Thyroid gland (tissue), 4 donors: ENCODE results near the gene POU6F2. TPM values are rescaled to one million over a fixed set of nuclear protein-coding genes. Genes with fewer than 3 reads are reported as not detected.

ENCODE experiments used
- DNase-seq, 2 donors: peaks; one replicate each; pipeline ENCODE4 v3.0.0-alpha.2; 2019
- H3K27ac ChIP-seq, 3 donors: fragments of 200-600 bp; sonication (generic); 1 replicate in 2 of 3; 2 replicates in 1 of 3; pipeline ENCODE4 v1.5.1; 2016 to 2019; ENCODE audit warnings: mild to moderate bottlenecking in 1 of 3, moderate library complexity in 1 of 3
- H3K27me3 ChIP-seq: fragments of 200-600 bp; sonication (generic); one replicate; pipeline ENCODE4 v1.5.1; 2019
- H3K36me3 ChIP-seq, 2 donors: fragments of 200-600 bp; sonication (generic); one replicate each; pipeline ENCODE4 v1.5.1; 2016 to 2019
- H3K4me1 ChIP-seq, 2 donors: fragments of 200-600 bp; sonication (generic); one replicate each; pipeline ENCODE4 v1.5.1; 2017 to 2019
- H3K4me3 ChIP-seq, 3 donors: fragments of 200-600 bp; sonication (generic); replicated peaks in 1 of 3; 1 replicate in 2 of 3; 2 replicates in 1 of 3; pipeline ENCODE4 v1.5.1; 2016; ENCODE audit warnings: mild to moderate bottlenecking in 1 of 3
- H3K9me3 ChIP-seq: fragments of 200-600 bp; sonication (generic); one replicate; pipeline ENCODE4 v1.5.1; 2017
- POLR2A ChIP-seq, 2 donors: fragments of 450-650 bp; IDR thresholded peaks; one replicate each; pipeline ENCODE4 v1.6.1; 2017; ENCODE audit warnings: antibody characterized with exemption in 2 of 2, mild to moderate bottlenecking in 2 of 2, moderate library complexity in 1 of 2
- WGBS, 2 donors: methylation state at CpG; one replicate each; pipeline ENCODE4 v1.1.5; 2017; 5-methylcytosine and 5-hydroxymethylcytosine counted together
- intact Hi-C: fragments of 100-400 bp; cut with DNase I; formaldehyde crosslinking; loops from one replicate; pipeline ENCODE4 v1.15.1; 2023
- small RNA-seq: library from RNA; depleted of rRNA; stranded (forward); fragments of <200 nt; gene quantifications from one replicate; pipeline ENCODE3, GENCODE V24; 2016
- total RNA-seq, 4 donors: library from RNA; depleted of rRNA; stranded (reverse); fragments of >200 nt; gene quantifications; one replicate each; pipeline ENCODE4 v1.2.3, GENCODE V29; 2016
- TF ChIP-seq, protein P1 (sequence below), 6 experiments: fragments of 200-600 bp in 3 of 6; fragments of 450-650 bp in 3 of 6; sonication (generic) in 3 of 6; IDR thresholded peaks; one replicate each; pipeline ENCODE4 v1.5.1; 2016 to 2019; ENCODE audit warnings: antibody characterized with exemption in 6 of 6, mild to moderate bottlenecking in 2 of 6, inconsistent platforms in 1 of 6, moderate library complexity in 1 of 6

The POU6F2 gene
- total RNA-seq, 4 donors from 2014 or later = 0.33 TPM; not detected in 3

DNA sequence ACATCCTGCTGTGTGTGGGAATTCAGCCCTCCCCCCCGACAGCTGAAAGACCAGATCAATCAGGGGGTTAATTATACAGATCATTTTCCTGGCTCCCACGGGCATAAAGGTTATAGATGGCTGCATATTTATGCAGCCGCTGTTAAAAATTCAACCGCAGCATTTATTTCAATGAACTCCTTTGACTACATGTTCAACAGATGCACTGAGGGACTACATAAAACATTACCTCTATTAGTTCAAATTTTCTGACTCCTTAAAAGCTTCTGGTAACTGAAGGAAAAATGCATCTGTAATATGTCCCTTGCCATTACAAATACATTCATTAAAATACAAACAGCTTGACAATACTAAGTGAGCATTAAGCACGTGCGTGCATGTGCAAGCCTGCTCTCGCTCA, 538.8 kb downstream of the POU6F2 start:
- no peaks in the 10 kb centered on the region for H3K4me1 ChIP-seq
- intact Hi-C loops = loop anchor here (5.0 kb wide), 1 partner anchor 714 kb away; no protein-coding TSS in a partner anchor
- DNase-seq = no peak
- H3K9me3 ChIP-seq = no peaks in the 10 kb centered on the region
- H3K27me3 ChIP-seq = no peaks in the 10 kb centered on the region
- 82 to 87% methylated on average over 7 of the region's 7 CpGs for WGBS, 2 donors
- no peak overlapping the region for H3K4me3 ChIP-seq
- no peak overlapping the region for H3K27ac ChIP-seq
- no peaks in the 10 kb centered on the region for H3K36me3 ChIP-seq
- TF ChIP-seq POLR2A (IDR thresholded peaks at IDR 0.05) = no peak
- TF ChIP-seq, protein P1, sequence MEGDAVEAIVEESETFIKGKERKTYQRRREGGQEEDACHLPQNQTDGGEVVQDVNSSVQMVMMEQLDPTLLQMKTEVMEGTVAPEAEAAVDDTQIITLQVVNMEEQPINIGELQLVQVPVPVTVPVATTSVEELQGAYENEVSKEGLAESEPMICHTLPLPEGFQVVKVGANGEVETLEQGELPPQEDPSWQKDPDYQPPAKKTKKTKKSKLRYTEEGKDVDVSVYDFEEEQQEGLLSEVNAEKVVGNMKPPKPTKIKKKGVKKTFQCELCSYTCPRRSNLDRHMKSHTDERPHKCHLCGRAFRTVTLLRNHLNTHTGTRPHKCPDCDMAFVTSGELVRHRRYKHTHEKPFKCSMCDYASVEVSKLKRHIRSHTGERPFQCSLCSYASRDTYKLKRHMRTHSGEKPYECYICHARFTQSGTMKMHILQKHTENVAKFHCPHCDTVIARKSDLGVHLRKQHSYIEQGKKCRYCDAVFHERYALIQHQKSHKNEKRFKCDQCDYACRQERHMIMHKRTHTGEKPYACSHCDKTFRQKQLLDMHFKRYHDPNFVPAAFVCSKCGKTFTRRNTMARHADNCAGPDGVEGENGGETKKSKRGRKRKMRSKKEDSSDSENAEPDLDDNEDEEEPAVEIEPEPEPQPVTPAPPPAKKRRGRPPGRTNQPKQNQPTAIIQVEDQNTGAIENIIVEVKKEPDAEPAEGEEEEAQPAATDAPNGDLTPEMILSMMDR (IDR thresholded peaks at IDR 0.05) = no peak

DNA sequence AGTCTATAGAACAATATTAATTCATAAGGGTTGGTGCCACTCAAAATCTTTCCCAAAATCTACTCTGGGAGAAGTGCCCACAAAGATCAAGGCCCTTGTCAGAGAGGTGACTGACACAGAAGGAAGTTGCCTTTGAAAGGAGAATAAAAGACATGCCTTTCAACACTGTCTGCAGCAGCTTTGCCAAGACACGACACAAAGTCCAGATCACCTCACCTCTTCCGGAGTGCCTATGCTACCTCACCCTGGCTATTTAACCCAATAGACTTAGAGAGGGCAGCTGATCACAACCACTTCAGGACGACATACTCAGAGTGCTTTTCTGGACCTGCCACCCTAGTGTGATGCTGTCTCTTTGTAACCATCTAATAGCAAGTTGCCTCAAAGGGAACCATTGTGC, 539.5 kb downstream of the POU6F2 start:
- intact Hi-C loops = loop anchor here (5.0 kb wide), 1 partner anchor 715 kb away; no protein-coding TSS in a partner anchor
- no peak overlapping the region for H3K27ac ChIP-seq
- WGBS, 2 donors = 77 to 79% methylated on average over 3 of the region's 3 CpGs
- no peak for TF ChIP-seq POLR2A (IDR thresholded peaks at IDR 0.05)
- TF ChIP-seq, protein P1 (IDR thresholded peaks at IDR 0.05) = no peak
- DNase-seq = no peak
- no peak overlapping the region for H3K4me3 ChIP-seq
- H3K27me3 ChIP-seq = no peaks in the 10 kb centered on the region
- no peaks in the 10 kb centered on the region for H3K9me3 ChIP-seq
- H3K36me3 ChIP-seq = no peaks in the 10 kb centered on the region
- no peaks in the 10 kb centered on the region for H3K4me1 ChIP-seq

Small RNAs within 50 kb of the gene (small RNA-seq; reads per million reads assigned to genes)
- 0.38 reads per million for gene SNORA20B

Other genes with a start within 250 kb of the POU6F2 start
- gene VPS41, start 68.7 kb upstream of the POU6F2 start, total RNA-seq = 10 to 100 TPM; 31.4 to 57.2 (median 49.1) TPM